ENCODE results near the gene ASB6. TPM values are rescaled to one million over a fixed set of nuclear protein-coding genes. Genes with fewer than 3 reads are reported as not detected.

ASB6 gene
- total and polyA plus RNA-seq, 7 donors = 6.3 to 20.2 (median 8.9) TPM

DNA sequence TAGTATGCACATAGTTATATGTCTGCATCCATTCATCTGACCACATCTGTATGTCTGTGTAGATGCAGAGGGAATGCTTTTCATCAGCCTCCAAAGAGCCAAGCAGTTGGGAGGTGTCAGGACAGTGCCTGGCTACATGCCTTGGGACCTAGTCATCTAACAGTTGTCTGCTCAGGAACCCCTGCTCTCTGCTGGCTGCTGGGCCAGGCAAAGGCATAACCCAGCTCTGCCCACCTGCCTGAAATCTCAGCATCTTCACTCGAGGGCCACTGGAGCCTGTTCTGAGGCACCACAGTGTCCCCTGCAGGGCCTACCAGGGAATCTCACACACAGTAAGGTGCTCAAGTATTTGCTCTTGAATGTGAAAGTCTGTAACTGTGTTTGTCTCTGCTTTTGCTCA, 24.8 kb downstream of the ASB6 start:
- Histone ChIP-seq H3K9me3 (no peaks in the 10 kb centered on the region), H3K27ac (no peak overlapping the region), H3K4me3 (no peak overlapping the region), H3K27me3 (ENCODE audit: insufficient read depth in 3 of 3, low read length in 2 of 3) (peaks cover 0 to 31% (median 7%) of the 10 kb centered on the region in 3 donors), H3K4me1 (peaks cover 7% of the 10 kb centered on the region), H3K36me3 (ENCODE audit: insufficient read depth in 1 of 2, low read depth in 1 of 2) (no peaks in the 10 kb centered on the region)
- ATAC-seq (no peak), DNase-seq (no peak)
- intact Hi-C loops (cut with DNase I) = no loop called here
- TF ChIP-seq, protein P1, sequence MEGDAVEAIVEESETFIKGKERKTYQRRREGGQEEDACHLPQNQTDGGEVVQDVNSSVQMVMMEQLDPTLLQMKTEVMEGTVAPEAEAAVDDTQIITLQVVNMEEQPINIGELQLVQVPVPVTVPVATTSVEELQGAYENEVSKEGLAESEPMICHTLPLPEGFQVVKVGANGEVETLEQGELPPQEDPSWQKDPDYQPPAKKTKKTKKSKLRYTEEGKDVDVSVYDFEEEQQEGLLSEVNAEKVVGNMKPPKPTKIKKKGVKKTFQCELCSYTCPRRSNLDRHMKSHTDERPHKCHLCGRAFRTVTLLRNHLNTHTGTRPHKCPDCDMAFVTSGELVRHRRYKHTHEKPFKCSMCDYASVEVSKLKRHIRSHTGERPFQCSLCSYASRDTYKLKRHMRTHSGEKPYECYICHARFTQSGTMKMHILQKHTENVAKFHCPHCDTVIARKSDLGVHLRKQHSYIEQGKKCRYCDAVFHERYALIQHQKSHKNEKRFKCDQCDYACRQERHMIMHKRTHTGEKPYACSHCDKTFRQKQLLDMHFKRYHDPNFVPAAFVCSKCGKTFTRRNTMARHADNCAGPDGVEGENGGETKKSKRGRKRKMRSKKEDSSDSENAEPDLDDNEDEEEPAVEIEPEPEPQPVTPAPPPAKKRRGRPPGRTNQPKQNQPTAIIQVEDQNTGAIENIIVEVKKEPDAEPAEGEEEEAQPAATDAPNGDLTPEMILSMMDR (IDR thresholded peaks at IDR 0.05) = no peak
- WGBS, 3 donors = 5 to 32% (median 8%) methylated on average over 1 of the region's 1 CpG

DNA sequence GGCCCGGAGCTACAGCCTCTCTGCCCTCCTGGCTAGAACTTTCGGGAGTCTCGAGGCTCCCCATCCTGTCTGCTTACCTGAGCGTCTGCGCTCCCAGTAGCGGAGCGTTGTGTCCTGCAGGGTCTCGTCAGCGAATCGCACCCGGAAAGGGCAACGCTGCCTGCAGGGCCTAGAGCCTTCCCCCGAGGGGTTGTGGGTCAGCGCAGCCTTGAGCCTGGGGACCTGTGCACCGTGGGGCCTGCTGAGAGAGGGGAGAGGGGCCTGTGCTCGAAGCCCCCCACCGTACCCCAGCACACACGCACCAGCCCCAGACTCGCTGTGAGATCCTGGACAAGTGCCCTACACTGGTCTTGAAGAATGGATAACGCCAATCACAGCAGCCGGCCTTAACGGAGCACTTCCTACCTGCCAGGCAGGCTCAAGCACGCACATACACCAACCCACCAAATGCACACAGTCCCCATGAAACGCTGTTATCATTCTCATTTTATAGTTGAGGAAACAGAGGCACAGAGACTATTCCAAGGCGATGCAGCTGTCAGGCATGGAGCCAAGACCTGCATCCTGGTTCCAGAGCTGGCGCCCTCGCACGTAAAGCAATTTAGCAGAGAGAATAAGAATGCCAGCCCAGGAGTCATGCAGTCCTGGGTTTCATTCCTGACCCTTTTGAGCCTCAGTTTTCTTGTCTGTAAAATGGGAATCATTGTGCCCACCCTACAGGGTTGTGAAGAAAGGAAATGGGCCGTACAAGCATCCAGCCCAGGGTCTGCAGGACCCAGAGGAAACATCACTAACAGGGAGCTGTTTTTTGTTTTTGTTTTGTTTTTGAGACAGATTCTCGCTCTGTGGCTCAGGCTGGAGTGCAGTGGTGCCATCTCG, 26.3 kb downstream of the ASB6 start:
- DNase-seq (no peak), ATAC-seq (no peak)
- no peak overlapping the region for H3K4me3 ChIP-seq
- no peak overlapping the region for H3K27ac ChIP-seq
- no peaks in the 10 kb centered on the region for H3K36me3 ChIP-seq (ENCODE audit: insufficient read depth in 1 of 2, low read depth in 1 of 2)
- peaks cover 10% of the 10 kb centered on the region for H3K4me1 ChIP-seq
- TF ChIP-seq, protein P1 (IDR thresholded peaks at IDR 0.05) = no peak
- 75 to 83% (median 80%) methylated on average over 31 of the region's 31 CpGs for WGBS, 3 donors
- H3K27me3 ChIP-seq (ENCODE audit: insufficient read depth in 3 of 3, low read length in 2 of 3) = peaks cover 0 to 18% (median 5%) of the 10 kb centered on the region in 3 donors
- no peaks in the 10 kb centered on the region for H3K9me3 ChIP-seq
- intact Hi-C loops (cut with DNase I) = no loop called here

DNA sequence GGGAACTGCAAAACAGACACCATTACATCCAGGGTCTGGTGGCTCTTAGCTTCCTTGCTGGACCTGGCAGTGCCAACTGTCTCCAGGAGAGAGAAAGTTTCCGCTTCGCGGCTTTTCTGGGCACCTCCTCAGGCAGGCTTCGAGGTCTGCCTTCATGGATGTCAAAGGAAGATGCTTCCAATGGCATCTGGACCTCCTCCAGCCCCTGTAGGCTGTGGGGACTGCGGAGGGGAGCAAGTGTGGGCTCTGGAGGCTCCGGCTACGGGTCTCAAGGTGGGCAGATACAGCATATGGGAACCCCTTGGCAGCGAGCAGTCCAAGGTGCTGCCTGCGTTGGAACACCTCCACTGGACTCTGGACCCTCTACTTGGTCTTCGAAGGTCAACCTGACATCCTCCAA, 27.0 kb downstream of the ASB6 start:
- DNase-seq = no peak
- H3K4me3 ChIP-seq = no peak overlapping the region
- intact Hi-C loops (cut with DNase I) = loop anchor here in 1 of 2 donors (5.0 kb wide), 1 partner anchor 443 kb away; no protein-coding TSS in a partner anchor
- H3K36me3 ChIP-seq (ENCODE audit: insufficient read depth in 1 of 2, low read depth in 1 of 2) = no peaks in the 10 kb centered on the region
- peaks cover 0 to 11% (median 2%) of the 10 kb centered on the region in 3 donors for H3K27me3 ChIP-seq (ENCODE audit: insufficient read depth in 3 of 3, low read length in 2 of 3)
- ATAC-seq = no peak
- H3K4me1 ChIP-seq = peaks cover 8% of the 10 kb centered on the region
- no peak overlapping the region for H3K27ac ChIP-seq
- TF ChIP-seq, protein P1 (IDR thresholded peaks at IDR 0.05) = no peak
- H3K9me3 ChIP-seq = no peaks in the 10 kb centered on the region
- 88 to 91% (median 89%) methylated on average over 10 of the region's 10 CpGs for WGBS, 3 donors

DNA sequence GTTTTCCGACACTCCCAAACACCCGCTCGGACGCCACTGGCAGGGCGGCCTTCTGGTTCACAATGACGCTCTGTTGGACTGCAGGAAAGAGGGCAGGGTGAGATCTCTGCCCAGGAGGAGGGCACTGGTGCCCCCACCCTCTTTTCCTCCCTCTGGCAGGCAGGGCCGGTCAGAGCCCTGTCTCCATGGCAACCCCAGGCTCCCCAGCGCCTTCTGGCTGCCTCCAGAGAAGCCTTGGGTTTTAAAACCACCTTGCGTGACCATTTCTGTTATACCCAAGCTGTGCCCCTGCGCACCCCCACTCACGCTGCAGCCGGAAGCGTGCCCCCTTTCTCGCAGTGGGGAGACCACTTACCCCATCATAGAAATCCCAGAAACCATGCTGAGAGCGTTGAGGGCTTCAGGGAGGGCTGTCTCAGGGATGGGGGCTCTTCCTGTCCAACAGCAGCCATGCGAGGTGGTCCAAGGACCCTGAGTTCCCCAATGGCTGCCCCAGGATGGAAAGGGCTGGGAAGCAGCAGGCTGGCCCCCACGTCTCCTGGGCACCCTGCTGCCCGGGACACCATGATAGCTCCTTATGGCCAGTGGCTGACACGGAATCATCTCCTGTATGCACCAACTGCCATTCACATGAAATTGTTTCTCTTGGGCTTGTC, 28.3 kb downstream of the ASB6 start:
- intact Hi-C loops (cut with DNase I) = loop anchor here in 1 of 2 donors (5.0 kb wide), 1 partner anchor 441 kb away; no protein-coding TSS in a partner anchor
- no peak overlapping the region for H3K27ac ChIP-seq
- WGBS, 3 donors = 49 to 61% (median 57%) methylated on average over 19 of the region's 19 CpGs

More for the DNA sequence above, 28.3 kb downstream of the ASB6 start:
- Histone ChIP-seq H3K27me3 (ENCODE audit: insufficient read depth in 3 of 3, low read length in 2 of 3) (no peaks in the 10 kb centered on the region), H3K36me3 (ENCODE audit: insufficient read depth in 1 of 2, low read depth in 1 of 2) (no peaks in the 10 kb centered on the region), H3K4me1 (peaks cover 8% of the 10 kb centered on the region), H3K9me3 (no peaks in the 10 kb centered on the region), H3K4me3 (no peak overlapping the region)
- TF ChIP-seq, protein P1 (IDR thresholded peaks at IDR 0.05) = no peak
- ATAC-seq = no peak
- no peak for DNase-seq

Data from psoas muscle (tissue), 8 donors.